DMS114 treated with DMSO at 0.1 percent for 48 hours (cell line): ENCODE measurements around the gene EIF4G1.
A peak's percentile ranks its signal among the peaks of the same experiment; 100 is the strongest.

Experiments
- DNase-seq: peaks from one replicate; lab custom pipeline; 2025; ENCODE audit not compliant: unreplicated experiment; lab: John Stamatoyannopoulos, UW

The EIF4G1 gene

GRCh38 chr3:184361932-184362667 lies 47.7 kb downstream of the EIF4G1 start:
- peak; percentile 53 for DNase-seq

GRCh38 chr3:184362668-184363546 lies 48.5 kb downstream of the EIF4G1 start:
- peak; percentile 94 for DNase-seq

GRCh38 chr3:184366619-184367289 lies 52.3 kb downstream of the EIF4G1 start:
- DNase-seq, result no peak

- no peak for DNase-seq
Observed at GRCh38 chr3:184368116-184368515, 53.7 kb downstream of the EIF4G1 start.

GRCh38 chr3:184368586-184369183 lies 54.3 kb downstream of the EIF4G1 start:
- no peak for DNase-seq

- peak; percentile 70 for DNase-seq
Observed at GRCh38 chr3:184371570-184372018, 57.2 kb downstream of the EIF4G1 start.

GRCh38 chr3:184372296-184372821 lies 58.0 kb downstream of the EIF4G1 start:
- no peak for DNase-seq

GRCh38 chr3:184372911-184373310 lies 58.5 kb downstream of the EIF4G1 start:
- no peak for DNase-seq

- DNase-seq, result no peak
Observed at GRCh38 chr3:184373422-184373821, 59.0 kb downstream of the EIF4G1 start.

GRCh38 chr3:184375747-184376461 lies 61.5 kb downstream of the EIF4G1 start:
- no peak for DNase-seq

- DNase-seq, result no peak
Observed at GRCh38 chr3:184377374-184377773, 63.0 kb downstream of the EIF4G1 start.

GRCh38 chr3:184377882-184378445 lies 63.6 kb downstream of the EIF4G1 start, which contains the start of gene THPO:
THPO (minus strand) TSS chr3:184378207; CDS start chr3:184376259, 1,948 bp downstream.
- no peak for DNase-seq

- DNase-seq, result no peak
Observed at GRCh38 chr3:184378651-184379357, 64.4 kb downstream of the EIF4G1 start.

- DNase-seq, result no peak
Observed at GRCh38 chr3:184379358-184380184, 65.2 kb downstream of the EIF4G1 start, which contains the start of gene CHRD. CHRD (plus strand) TSS chr3:184380054; CDS start chr3:184380319, 265 bp downstream.

- no peak for DNase-seq
Observed at GRCh38 chr3:184380185-184380626, 65.8 kb downstream of the EIF4G1 start.

- no peak for DNase-seq
Observed at GRCh38 chr3:184380627-184381260, 66.3 kb downstream of the EIF4G1 start.
